Common myeloid progenitor, CD34-positive (primary cell): Measurements from ENCODE around the gene PET100.
A peak's percentile ranks its signal among the peaks of the same experiment; 100 is the strongest.

ENCODE experiments used
- CTCF ChIA-PET: fragments of 350-600 bp; sonication (Branson Sonifier 250); formaldehyde crosslinking; loops from one replicate; lab custom pipeline; 2021; ENCODE audit warnings: antibody characterized with exemption; lab: Charles Lee
- POLR2A ChIA-PET: fragments of 350-600 bp; sonication (Branson Sonifier 250); formaldehyde crosslinking; loops from one replicate; lab custom pipeline; 2021; ENCODE audit warnings: antibody characterized with exemption; lab: Charles Lee
- DNase-seq, 3 donors: peaks; one replicate each; pipeline versions ENCODE4 v3.0.0 to v3.0.0-alpha.2; 2013
- H3K27ac ChIP-seq, 2 experiments: 1 replicate in 1 of 2; 2 replicates in 1 of 2; pipeline ENCODE4 v1.7.0; 2013; ENCODE audit warnings: inconsistent platforms in 2 of 2, low read length in 2 of 2, mild to moderate bottlenecking in 2 of 2, low read depth in 1 of 2, moderate library complexity in 1 of 2; ENCODE audit not compliant: severe bottlenecking in 2 of 2, insufficient read depth in 1 of 2, poor library complexity in 1 of 2
- H3K27me3 ChIP-seq, 5 experiments: replicated peaks in 2 of 5; 1 replicate in 3 of 5; 2 replicates in 2 of 5; pipeline versions ENCODE4 v1.6.1 to v1.7.0; 2013; ENCODE audit warnings: low read length in 4 of 5, mild to moderate bottlenecking in 2 of 5, moderate library complexity in 2 of 5, inconsistent platforms in 1 of 5; ENCODE audit not compliant: insufficient read depth in 5 of 5, control insufficient read depth in 4 of 5
- H3K36me3 ChIP-seq, 4 experiments: 1 replicate in 2 of 4; 2 replicates in 2 of 4; pipeline versions ENCODE4 v1.6.1 to v1.7.0; 2013; ENCODE audit warnings: low read length in 3 of 4, control low read depth in 1 of 4, mild to moderate bottlenecking in 1 of 4; ENCODE audit not compliant: control insufficient read depth in 4 of 4, insufficient read depth in 4 of 4
- H3K4me1 ChIP-seq, 4 experiments: 1 replicate in 3 of 4; 2 replicates in 1 of 4; pipeline versions ENCODE4 v1.6.1 to v1.7.1; 2013; ENCODE audit warnings: low read length in 3 of 4, mild to moderate bottlenecking in 3 of 4, control low read depth in 1 of 4, inconsistent platforms in 1 of 4, moderate library complexity in 1 of 4; ENCODE audit not compliant: control insufficient read depth in 4 of 4, insufficient read depth in 4 of 4; ENCODE audit errors: control extremely low read depth in 1 of 4
- H3K4me3 ChIP-seq, 7 experiments: 1 replicate in 4 of 7; 2 replicates in 3 of 7; pipeline versions ENCODE4 v1.5.1 to v1.7.0; 2013; ENCODE audit warnings: mild to moderate bottlenecking in 7 of 7, low read length in 6 of 7, moderate library complexity in 6 of 7, inconsistent platforms in 2 of 7, low read depth in 2 of 7, control low read depth in 1 of 7; ENCODE audit not compliant: insufficient read depth in 4 of 7, control insufficient read depth in 1 of 7; ENCODE audit errors: extremely low read depth in 1 of 7
- H3K9me3 ChIP-seq, 5 experiments: 1 replicate in 4 of 5; 2 replicates in 1 of 5; pipeline versions ENCODE4 v1.6.1 to v1.7.1; 2013; ENCODE audit warnings: low read length in 4 of 5, mild to moderate bottlenecking in 2 of 5, inconsistent platforms in 1 of 5, low read depth in 1 of 5, moderate library complexity in 1 of 5; ENCODE audit not compliant: control insufficient read depth in 4 of 5, insufficient read depth in 2 of 5; ENCODE audit errors: control extremely low read depth in 1 of 5
- WGBS: methylation state at CpG from one replicate; pipeline ENCODE4 v1.1.5; 2013; ENCODE audit not compliant: insufficient coverage; 5-methylcytosine and 5-hydroxymethylcytosine counted together

The PET100 gene

DNA sequence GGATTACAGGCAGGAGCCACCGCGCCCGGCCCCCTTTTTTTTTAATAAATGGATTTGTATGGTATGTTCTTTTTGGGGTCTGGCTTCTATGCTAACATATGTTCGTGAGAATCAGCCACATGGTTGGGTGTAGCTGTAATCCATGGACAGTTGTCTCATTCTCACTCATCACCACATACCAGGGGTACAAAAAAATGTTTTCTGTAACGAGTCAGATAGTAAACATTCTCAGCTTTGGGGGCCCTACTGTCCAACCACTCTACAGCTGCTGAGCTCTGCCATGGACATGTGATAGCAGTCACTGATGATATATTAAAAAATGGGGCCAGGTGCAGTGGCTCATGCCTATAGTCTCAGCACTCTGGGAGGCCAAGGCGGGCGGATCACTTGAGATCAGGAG, 34.1 kb downstream of the PET100 start:
- Histone ChIP-seq H3K4me3 (no peak overlapping the region), H3K36me3 (no peaks in the 10 kb centered on the region), H3K9me3 (no peaks in the 10 kb centered on the region), H3K27me3 (peaks cover 0 to 3% (median under 1%) of the 10 kb centered on the region in 5 experiments), H3K4me1 (peaks cover 0 to 2% (median under 1%) of the 10 kb centered on the region in 4 experiments), H3K27ac (no peak overlapping the region)
- no peak for DNase-seq
- ChIA-PET POLR2A (interaction anchor here (0.6 kb wide), 1 partner anchor 169 kb away, joined by 3 read pairs; no protein-coding TSS in a partner anchor), CTCF (no interaction called here)
- WGBS, result 85% methylated on average over 2 of the region's 7 CpGs

DNA sequence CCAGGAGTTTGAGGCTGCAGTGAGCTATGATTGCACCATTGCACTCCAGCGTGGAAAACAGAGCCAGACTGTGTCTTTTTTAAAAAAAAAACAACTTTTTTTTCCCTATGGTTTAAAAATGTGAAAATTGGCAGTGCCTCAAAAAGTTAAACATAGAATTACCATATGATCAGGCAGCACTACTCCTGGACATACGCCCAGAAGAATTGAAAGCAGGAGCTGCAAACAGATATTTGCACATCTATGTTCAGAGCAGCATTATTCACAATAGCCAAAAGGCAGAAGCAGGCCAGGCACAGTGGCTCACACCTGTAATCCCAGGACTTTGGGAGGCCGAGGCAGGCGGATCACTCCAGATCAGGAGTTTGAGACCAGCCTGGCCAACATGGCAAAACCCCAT, 35.5 kb downstream of the PET100 start:
- no peak overlapping the region for H3K4me3 ChIP-seq
- no CpG with 5 or more reads among the region's 4 CpGs for WGBS
- ChIA-PET POLR2A (interaction anchor here (0.7 kb wide), 1 partner anchor 121 kb away, joined by 3 read pairs; no protein-coding TSS in a partner anchor), CTCF (interaction anchor here (1.2 to 1.3 kb wide), 2 partner anchors 11 to 135 kb away, joined by 3 to 6 read pairs; no protein-coding TSS in a partner anchor)
- no peaks in the 10 kb centered on the region for H3K9me3 ChIP-seq
- H3K27ac ChIP-seq, result no peak overlapping the region
- peak in 1 of 3 donors; percentile 29 for DNase-seq
- H3K27me3 ChIP-seq, result peaks cover 0 to 12% (median 7%) of the 10 kb centered on the region in 5 experiments
- peaks cover 0 to 15% (median 7%) of the 10 kb centered on the region in 4 experiments for H3K4me1 ChIP-seq
- H3K36me3 ChIP-seq, result no peaks in the 10 kb centered on the region

DNA sequence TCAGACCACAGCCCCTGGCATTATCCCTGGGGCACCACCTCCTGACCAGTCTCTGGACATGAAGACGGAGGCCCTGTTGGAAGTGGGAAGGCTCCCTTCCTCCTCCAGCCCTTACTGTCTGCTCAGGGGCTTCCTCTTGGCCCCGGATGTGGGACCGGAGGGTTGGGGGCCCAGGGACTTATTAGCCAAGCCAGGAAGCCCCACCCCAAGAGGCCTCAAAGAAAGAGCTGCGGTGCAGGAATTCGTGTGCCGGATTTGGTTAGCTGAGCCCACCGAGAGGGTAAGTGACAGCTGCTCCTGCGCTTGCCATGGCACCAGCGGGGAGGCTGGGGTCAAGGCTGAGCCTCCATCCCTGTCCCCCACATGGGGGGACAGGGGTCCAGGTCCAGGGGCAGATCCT, 39.2 kb downstream of the PET100 start, which contains the start of gene RETN:
Gene RETN, plus strand, starts transcription at position 208 of the 400 bp plus-strand sequence. CDS start 278 bp downstream, outside the sequence.
- Histone ChIP-seq H3K27me3 (peaks cover 0 to 34% (median 7%) of the 10 kb centered on the region in 5 experiments), H3K9me3 (peaks cover 0 to 2% (median 1%) of the 10 kb centered on the region in 5 experiments), H3K4me3 (peak within 1 kb of the TSS in 1 of 7 experiments; percentile 33), H3K4me1 (peaks cover 0 to 23% (median 14%) of the 10 kb centered on the region in 4 experiments), H3K36me3 (no peaks in the 10 kb centered on the region), H3K27ac (no peak within 1 kb of the TSS)
- POLR2A ChIA-PET, result no interaction called here
- no peak for DNase-seq
- CTCF ChIA-PET, result interaction anchor here (1.9 to 2.5 kb wide), 2 partner anchors 15 to 101 kb away, joined by 5 to 8 read pairs; no protein-coding TSS in a partner anchor
- WGBS, result 49% methylated on average over 8 of the region's 9 CpGs

DNA sequence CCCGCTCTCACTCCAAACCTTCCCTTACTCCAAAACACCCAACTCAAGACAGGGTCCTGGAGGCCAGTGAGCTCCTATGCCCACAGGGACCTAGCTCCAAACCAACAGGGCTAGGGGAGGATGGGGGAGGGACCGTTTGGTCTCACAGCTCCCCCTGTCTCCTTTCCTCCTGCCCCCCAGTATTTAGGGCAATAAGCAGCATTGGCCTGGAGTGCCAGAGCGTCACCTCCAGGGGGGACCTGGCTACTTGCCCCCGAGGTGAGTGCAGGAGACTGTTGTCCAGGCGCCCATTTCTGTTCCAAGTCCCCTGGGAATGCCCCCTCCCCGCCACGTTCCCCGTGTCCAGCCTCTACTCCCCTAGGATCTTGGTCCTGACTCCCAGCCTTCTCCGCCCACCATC, 40.0 kb downstream of the PET100 start:
- 55% methylated on average over 6 of the region's 9 CpGs for WGBS
- Histone ChIP-seq H3K27ac (no peak overlapping the region), H3K36me3 (no peaks in the 10 kb centered on the region), H3K9me3 (peaks cover 0 to 5% (median 1%) of the 10 kb centered on the region in 5 experiments), H3K4me3 (peak overlapping the region in 1 of 7 experiments; percentile 33), H3K4me1 (peaks cover 0 to 25% (median 14%) of the 10 kb centered on the region in 4 experiments), H3K27me3 (peaks cover 0 to 34% (median 7%) of the 10 kb centered on the region in 5 experiments)
- ChIA-PET POLR2A (interaction anchor here (1.1 kb wide), 1 partner anchor 11 kb away, joined by 4 read pairs; the partner anchor contains the start of gene TRAPPC5), CTCF (interaction anchor here (1.9 to 2.5 kb wide), 2 partner anchors 16 to 101 kb away, joined by 5 to 8 read pairs; no protein-coding TSS in a partner anchor)
- no peak for DNase-seq

DNA sequence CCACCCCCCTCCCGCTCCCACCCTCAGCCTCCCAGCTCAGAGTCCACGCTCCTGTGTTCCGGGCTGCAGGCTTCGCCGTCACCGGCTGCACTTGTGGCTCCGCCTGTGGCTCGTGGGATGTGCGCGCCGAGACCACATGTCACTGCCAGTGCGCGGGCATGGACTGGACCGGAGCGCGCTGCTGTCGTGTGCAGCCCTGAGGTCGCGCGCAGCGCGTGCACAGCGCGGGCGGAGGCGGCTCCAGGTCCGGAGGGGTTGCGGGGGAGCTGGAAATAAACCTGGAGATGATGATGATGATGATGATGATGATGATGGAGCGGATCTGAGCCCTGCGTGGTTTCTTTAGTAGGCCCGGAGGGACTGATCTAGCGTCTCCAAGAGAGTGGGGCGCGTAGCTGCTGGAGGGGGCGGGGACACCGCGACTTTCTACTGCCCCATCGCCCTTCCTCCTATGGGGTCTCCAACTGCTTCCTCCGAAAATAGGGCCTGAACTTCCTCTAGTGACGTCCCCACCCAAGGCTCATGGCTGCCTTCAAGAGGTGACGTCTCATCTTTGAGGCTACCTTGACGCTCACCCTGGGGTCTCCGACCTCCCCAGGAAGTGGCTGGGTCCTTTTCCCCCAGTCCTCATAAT, 40.7 kb downstream of the PET100 start:
- CTCF ChIA-PET, result interaction anchor here (1.0 to 2.5 kb wide), 4 partner anchors 11 to 102 kb away, joined by 4 to 8 read pairs (median 6); partner anchors contain the start of gene TRAPPC5
- H3K27ac ChIP-seq, result no peak overlapping the region
- peak overlapping the region; percentile 8 to 71 (median 42) for H3K4me3 ChIP-seq
- H3K9me3 ChIP-seq, result peaks cover 0 to 5% (median 1%) of the 10 kb centered on the region in 5 experiments
- peak in 2 of 3 donors; percentile 68 to 81 for DNase-seq
- peaks cover 0 to 34% (median 7%) of the 10 kb centered on the region in 5 experiments for H3K27me3 ChIP-seq
- no peaks in the 10 kb centered on the region for H3K36me3 ChIP-seq
- peaks cover 0 to 25% (median 14%) of the 10 kb centered on the region in 4 experiments for H3K4me1 ChIP-seq
- WGBS, result 3% methylated on average over 39 of the region's 43 CpGs
- POLR2A ChIA-PET, result interaction anchor here (1.1 kb wide), 1 partner anchor 11 kb away, joined by 4 read pairs; the partner anchor contains the start of gene TRAPPC5

DNA sequence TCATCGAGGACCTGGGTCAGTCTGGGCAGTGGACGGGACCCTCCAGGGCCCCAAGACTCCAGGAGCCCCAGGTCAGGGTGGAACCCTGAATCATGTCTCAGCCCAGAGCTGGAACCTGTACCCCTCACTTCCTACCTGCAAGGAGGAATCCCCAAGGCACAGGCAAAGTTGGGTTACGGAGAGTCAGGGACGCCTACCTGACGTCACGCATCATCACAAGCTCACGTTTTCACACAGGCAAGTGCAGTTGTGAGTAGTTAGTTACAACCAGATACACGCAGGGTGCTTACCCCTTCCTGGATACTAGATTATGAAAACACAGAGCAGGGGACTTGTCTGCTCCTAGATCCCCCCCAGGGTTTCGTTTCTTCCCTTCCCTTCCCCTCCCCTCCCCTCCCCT, 41.2 kb downstream of the PET100 start:
- DNase-seq, result no peak
- Histone ChIP-seq H3K4me3 (peak overlapping the region in 2 of 7 experiments; percentile 53 to 71), H3K9me3 (peaks cover 0 to 5% (median 1%) of the 10 kb centered on the region in 5 experiments), H3K4me1 (peaks cover 0 to 25% (median 14%) of the 10 kb centered on the region in 4 experiments), H3K36me3 (no peaks in the 10 kb centered on the region), H3K27ac (no peak overlapping the region), H3K27me3 (peaks cover 0 to 34% (median 7%) of the 10 kb centered on the region in 5 experiments)
- POLR2A ChIA-PET, result no interaction called here
- WGBS, result 82% methylated on average over 7 of the region's 9 CpGs
- CTCF ChIA-PET, result interaction anchor here (0.6 to 1.9 kb wide), 4 partner anchors 10 to 255 kb away, joined by 3 to 6 read pairs (median 4); partner anchors contain the start of gene TRAPPC5
